Osteoblast (primary cell): ENCODE results near the gene SS18L1. TPM values are rescaled to one million over a fixed set of nuclear protein-coding genes. Genes with fewer than 3 reads are reported as not detected.

ENCODE experiments used
- DNase-seq: peaks from one replicate; pipeline ENCODE4 v3.0.0; 2011; ENCODE audit warnings: low spot score, mixed read lengths; ENCODE audit not compliant: insufficient read length; ENCODE audit errors: missing footprints
- H2AFZ ChIP-seq: 2 replicates; pipeline ENCODE4 v1.6.0; 2011; ENCODE audit warnings: mild to moderate bottlenecking, low read length
- H3K27ac ChIP-seq: 2 replicates; pipeline ENCODE4 v1.5.1; 2011; ENCODE audit warnings: mild to moderate bottlenecking, low read depth, low read length, moderate library complexity
- H3K27me3 ChIP-seq: 2 replicates; pipeline ENCODE4 v1.6.0; 2012; ENCODE audit warnings: mild to moderate bottlenecking, control low read depth, inconsistent platforms, low read length, moderate library complexity; ENCODE audit not compliant: insufficient read depth
- H3K36me3 ChIP-seq: 2 replicates; pipeline ENCODE4 v1.5.1; 2011; ENCODE audit warnings: mild to moderate bottlenecking, low read length, control low read depth, moderate library complexity; ENCODE audit not compliant: insufficient read depth
- H3K4me1 ChIP-seq: 2 replicates; pipeline ENCODE4 v1.5.1; 2011; ENCODE audit warnings: mild to moderate bottlenecking, low read length, control low read depth, moderate library complexity; ENCODE audit not compliant: insufficient read depth
- H3K4me2 ChIP-seq: 2 replicates; pipeline ENCODE4 v1.6.0; 2011; ENCODE audit warnings: mild to moderate bottlenecking, low read length; ENCODE audit not compliant: insufficient read depth
- H3K4me3 ChIP-seq: fragments of 200-600 bp; sonication (generic); 3 replicates; pipeline ENCODE4 v1.5.1; 2012; ENCODE audit warnings: mild to moderate bottlenecking, low read length, inconsistent platforms; ENCODE audit not compliant: insufficient read depth
- H3K79me2 ChIP-seq: 2 replicates; pipeline ENCODE4 v1.6.0; 2012; ENCODE audit warnings: mild to moderate bottlenecking, low read length, control low read depth, inconsistent platforms; ENCODE audit not compliant: insufficient read depth
- H3K9me3 ChIP-seq: 2 replicates; pipeline ENCODE4 v1.5.1; 2011; ENCODE audit warnings: low read depth, low read length, control low read depth
- H4K20me1 ChIP-seq: 2 replicates; pipeline ENCODE4 v1.6.0; 2012; ENCODE audit warnings: mild to moderate bottlenecking, low read length, control low read depth; ENCODE audit not compliant: insufficient read depth
- CTCF ChIP-seq: IDR thresholded peaks from 2 replicates; pipeline ENCODE4 v1.5.1; 2011; ENCODE audit warnings: mild to moderate bottlenecking, low read depth, low read length, moderate library complexity; ENCODE audit errors: extremely low read depth
- total RNA-seq: library from RNA; depleted of rRNA; stranded (reverse); fragments of >200 nt; gene quantifications from 2 replicates; pipeline ENCODE4 v1.2.3, GENCODE V29; 2012

Gene SS18L1
- total RNA-seq, 1 donor, result 12.7 TPM

- Histone ChIP-seq H3K27me3 (no peaks in the 10 kb centered on the region), H2AFZ (no peak overlapping the region), H3K4me2 (no peak overlapping the region), H4K20me1 (no peaks in the 10 kb centered on the region), H3K79me2 (no peaks in the 10 kb centered on the region), H3K4me1 (no peaks in the 10 kb centered on the region), H3K9me3 (peaks cover 11% of the 10 kb centered on the region), H3K4me3 (no peak overlapping the region), H3K36me3 (no peaks in the 10 kb centered on the region), H3K27ac (no peak overlapping the region)
- no peak for TF ChIP-seq CTCF
- peak; percentile 95 for DNase-seq
Measured at GRCh38 chr20:62104791-62105345, 38.7 kb upstream of the SS18L1 start.

GRCh38 chr20:62105592-62105991, 38.0 kb upstream of the SS18L1 start:
- no peak overlapping the region for H2AFZ ChIP-seq
- no peak for TF ChIP-seq CTCF
- no peaks in the 10 kb centered on the region for H3K36me3 ChIP-seq
- H3K79me2 ChIP-seq, result no peaks in the 10 kb centered on the region
- no peak overlapping the region for H3K4me2 ChIP-seq
- no peaks in the 10 kb centered on the region for H3K4me1 ChIP-seq
- H4K20me1 ChIP-seq, result no peaks in the 10 kb centered on the region
- no peak overlapping the region for H3K27ac ChIP-seq
- no peaks in the 10 kb centered on the region for H3K27me3 ChIP-seq
- peaks cover 11% of the 10 kb centered on the region for H3K9me3 ChIP-seq
- H3K4me3 ChIP-seq, result no peak overlapping the region
- DNase-seq, result no peak

GRCh38 chr20:62111148-62111547, 32.4 kb upstream of the SS18L1 start:
- H2AFZ ChIP-seq, result no peak overlapping the region
- H3K4me2 ChIP-seq, result no peak overlapping the region
- H3K79me2 ChIP-seq, result no peaks in the 10 kb centered on the region
- no peak overlapping the region for H3K27ac ChIP-seq
- peaks cover 11% of the 10 kb centered on the region for H3K9me3 ChIP-seq
- TF ChIP-seq CTCF, result no peak
- peak; percentile 10 for DNase-seq
- no peak overlapping the region for H3K4me3 ChIP-seq
- H3K27me3 ChIP-seq, result peaks cover 7% of the 10 kb centered on the region
- no peaks in the 10 kb centered on the region for H3K36me3 ChIP-seq
- no peaks in the 10 kb centered on the region for H4K20me1 ChIP-seq
- no peaks in the 10 kb centered on the region for H3K4me1 ChIP-seq

GRCh38 chr20:62112368-62112767, 31.2 kb upstream of the SS18L1 start:
- Histone ChIP-seq H2AFZ (no peak overlapping the region), H3K4me3 (no peak overlapping the region), H3K79me2 (no peaks in the 10 kb centered on the region), H3K4me1 (no peaks in the 10 kb centered on the region), H4K20me1 (no peaks in the 10 kb centered on the region), H3K27ac (no peak overlapping the region), H3K27me3 (peaks cover 17% of the 10 kb centered on the region), H3K9me3 (peaks cover 11% of the 10 kb centered on the region), H3K36me3 (no peaks in the 10 kb centered on the region), H3K4me2 (no peak overlapping the region)
- DNase-seq, result peak; percentile 83
- TF ChIP-seq CTCF, result no peak
